Stimulated activated CD4-positive, alpha-beta T cell treated with anti-CD3 and anti-CD28 coated beads, Interleukin-15, amount 100 ng/mL, for 1 hour (primary cell): ENCODE results near the gene FARP2.

ENCODE experiments used
- DNase-seq, 2 donors: peaks; one replicate each; pipeline ENCODE4 v3.0.0-alpha.2; 2020; ENCODE audit warnings: low read depth in 1 of 2, low spot score in 1 of 2

Gene FARP2

DNA sequence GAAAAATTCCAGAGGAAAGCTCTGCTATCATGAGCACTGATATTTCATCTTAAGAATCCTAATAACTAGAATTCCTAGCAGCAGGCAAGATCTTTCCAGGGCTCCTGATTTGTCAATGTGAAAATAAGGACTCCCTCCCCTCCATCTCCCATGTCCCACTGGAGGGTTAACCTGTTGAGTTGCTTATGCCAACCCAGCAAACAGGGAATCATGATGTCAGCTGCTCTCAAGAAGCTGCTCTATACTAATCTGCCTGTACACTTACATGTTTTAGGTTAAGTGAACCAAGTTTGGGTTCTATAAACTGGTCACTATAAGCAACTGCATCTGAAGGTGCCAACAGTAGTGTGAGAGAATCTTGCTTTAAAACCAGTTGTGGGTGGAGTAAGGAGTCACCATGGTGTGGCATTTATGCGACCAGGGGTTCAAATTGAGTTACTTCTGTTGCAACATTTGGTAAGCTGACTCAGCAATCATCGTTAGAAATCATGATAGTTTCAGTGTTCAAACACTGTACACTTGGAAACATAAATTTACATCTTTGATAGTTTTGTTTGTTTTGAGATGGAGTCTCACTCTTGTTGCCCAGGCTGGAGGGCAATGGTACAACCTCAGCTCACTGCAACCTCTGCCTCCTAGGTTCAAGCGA is 98.9 kb downstream of the FARP2 start:
- DNase-seq, result no peak

DNA sequence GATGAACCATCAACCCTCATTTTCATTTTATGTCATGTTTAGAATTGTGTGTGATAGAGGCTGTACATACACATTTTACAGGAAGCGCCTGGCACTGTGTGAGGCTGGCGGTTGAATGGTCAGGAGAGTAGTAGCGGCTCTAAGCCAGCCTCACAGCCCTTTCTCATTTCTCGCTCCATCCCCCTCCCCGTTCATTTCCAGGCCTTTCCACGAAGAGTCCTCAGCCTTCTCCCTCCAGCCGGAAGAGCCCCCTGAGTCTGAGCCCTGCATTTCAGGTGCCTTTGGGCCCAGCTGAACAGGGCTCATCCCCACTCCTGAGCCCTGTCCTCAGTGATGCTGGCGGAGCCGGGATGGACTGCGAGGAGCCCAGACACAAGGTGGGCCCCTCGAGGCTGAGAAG is 100.5 kb downstream of the FARP2 start:
- no peak for DNase-seq

DNA sequence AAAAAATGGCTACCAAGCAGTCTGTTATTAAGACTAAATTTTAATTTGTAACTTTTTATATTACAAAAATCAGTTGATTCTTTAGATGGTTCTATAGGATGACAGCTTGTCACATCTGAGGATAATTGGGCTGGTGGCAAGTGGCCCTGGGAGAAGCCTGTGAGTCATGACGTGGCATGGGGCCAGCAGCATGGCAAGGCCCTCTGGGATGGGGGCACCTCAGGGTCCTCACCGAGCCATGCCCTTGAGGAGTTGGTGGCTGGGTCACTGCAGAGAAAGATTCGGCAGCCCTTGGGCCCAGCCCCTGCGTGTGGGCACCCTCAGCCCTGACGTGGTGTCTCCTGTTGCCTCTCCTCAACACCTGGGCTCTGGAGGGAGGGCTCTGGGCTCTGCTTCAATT is 102.6 kb downstream of the FARP2 start:
- no peak for DNase-seq

DNA sequence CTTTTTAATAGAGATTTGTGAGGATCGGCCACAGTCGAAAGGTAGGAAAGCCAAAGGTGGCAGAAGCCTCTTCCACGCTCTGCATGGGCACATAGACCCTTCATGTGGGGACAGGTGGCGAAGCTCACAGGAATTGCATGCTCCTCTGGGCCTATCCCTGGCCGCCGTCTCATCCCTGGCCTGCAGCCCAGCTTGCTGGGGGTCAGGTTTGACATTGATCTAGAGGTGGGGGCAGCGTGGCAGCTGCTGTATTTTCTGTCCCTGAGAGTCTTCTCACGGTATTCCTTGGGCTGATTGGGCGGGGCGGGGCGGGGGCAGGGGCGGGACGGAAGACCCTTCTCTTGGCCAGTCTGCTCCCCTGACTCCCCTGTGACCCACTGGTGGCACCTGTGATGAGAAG is 103.4 kb downstream of the FARP2 start:
- DNase-seq, result no peak

DNA sequence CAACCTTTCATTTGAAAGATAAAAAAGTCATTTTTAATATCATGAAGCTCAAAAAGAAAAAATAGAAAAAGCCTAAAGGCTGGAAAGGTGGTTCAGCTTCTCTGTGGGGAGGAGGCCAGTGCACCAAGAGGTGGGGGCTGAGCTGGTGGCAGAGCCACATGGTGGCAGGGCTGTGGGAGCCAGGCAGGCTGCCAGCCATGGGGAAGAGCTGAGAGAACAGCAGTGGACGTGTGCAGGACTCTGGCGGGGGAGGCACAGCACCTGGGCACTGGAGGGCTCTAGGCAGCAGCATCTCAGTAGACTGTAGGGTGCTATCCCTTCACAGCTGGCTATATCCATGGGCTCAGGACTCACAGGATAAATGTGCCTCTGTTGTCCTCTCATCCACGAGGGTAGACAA is 104.5 kb downstream of the FARP2 start:
- DNase-seq, result no peak

DNA sequence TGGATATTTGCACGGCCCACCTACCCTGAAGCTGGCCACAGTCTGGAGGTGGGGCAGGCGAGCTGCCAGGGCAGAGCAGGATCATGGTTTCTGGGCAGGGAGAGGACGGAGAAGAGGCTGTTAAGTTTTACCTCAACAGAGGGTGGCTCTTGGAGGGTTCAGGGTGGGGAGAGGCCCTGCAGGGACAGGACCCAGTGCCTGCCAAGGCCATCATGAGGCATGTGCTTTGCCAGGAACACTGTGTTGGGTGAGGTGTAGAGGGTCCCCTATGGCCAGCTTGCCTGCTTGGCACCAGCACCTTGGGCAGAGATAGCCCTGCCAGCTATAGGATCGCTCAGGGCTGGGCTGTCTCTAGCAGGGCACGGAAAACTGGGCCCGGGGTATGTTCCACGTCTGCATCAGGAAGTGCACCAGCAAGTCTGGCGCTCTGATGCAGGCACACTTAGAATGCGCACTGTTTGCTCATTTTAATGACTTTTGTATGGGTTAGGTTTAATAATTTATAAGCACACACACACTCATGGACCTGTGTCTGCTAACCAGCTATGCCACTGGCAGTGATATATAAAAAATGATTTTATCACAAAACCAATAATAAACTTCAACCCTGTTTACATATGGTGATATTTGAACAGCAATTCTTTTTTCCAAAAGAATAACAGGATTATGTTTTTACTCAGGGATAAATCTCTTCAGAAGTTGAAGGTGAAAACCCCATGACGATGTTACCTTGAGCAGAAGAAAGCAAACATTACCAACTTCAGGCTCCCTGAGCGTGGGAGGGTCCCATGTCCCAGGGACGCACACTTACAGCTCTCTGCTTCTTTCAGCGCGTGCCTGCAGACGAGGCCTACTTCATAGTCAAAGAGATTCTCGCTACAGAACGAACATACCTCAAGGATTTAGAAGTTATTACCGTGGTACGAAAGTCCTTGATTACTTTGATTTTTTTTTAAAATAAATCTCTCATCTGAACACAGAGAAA is 105.9 kb downstream of the FARP2 start:
- no peak for DNase-seq

DNA sequence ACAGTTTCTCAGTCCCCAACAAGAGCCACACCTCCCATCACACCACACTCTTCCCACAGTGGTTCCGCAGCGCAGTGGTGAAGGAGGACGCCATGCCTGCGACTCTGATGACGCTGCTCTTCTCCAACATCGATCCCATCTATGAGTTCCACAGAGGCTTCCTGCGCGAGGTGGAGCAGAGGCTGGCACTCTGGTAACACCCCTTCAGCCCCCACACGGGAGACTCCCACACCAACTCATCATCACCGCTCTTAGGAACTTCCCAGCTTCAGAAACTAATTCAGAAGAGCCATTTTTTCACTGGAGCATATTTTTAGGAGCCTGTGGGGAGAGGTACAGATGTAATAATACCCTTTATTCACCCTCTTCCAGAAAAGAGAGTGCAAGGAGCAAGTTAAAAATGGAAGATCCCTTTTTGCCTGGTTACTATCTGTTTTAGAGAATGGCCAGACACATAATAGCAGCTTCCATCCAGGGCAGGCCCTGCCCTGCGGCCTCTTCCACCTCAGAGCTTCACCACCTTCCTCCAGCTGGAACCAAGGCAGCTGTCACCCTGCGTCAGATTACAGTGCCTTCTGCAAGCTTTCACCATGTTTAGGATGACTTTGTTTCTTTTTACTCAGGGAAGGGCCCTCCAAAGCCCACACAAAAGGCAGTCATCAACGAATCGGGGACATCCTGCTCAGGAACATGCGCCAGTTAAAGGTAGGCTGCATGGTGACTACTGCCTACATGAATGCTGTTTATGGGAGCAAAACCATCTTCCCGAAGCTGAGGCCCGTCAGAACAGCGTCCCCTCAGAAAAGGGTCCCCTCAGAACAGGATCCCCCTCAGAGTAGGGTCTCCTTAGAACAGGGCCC is 107.4 kb downstream of the FARP2 start:
- DNase-seq, result no peak

DNA sequence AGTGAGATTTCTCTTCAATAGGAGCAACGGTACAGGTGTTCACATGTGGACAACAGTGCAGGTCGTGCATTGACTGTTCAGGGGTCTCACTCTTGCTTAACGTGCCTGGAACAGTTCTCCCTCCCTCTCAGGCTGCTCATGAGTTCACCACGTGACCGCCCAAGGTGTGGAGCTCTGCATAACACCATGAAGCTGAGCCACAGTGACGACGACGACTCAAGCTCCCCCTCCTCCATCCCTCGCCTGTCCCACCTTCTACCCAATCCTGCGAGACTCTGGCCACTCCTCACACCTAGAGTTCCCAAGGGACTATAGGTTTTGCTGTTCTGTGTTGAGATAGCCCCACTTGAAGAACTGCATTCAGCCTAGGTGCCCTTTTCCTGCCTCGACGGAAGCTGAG is 109.5 kb downstream of the FARP2 start:
- DNase-seq, result no peak

DNA sequence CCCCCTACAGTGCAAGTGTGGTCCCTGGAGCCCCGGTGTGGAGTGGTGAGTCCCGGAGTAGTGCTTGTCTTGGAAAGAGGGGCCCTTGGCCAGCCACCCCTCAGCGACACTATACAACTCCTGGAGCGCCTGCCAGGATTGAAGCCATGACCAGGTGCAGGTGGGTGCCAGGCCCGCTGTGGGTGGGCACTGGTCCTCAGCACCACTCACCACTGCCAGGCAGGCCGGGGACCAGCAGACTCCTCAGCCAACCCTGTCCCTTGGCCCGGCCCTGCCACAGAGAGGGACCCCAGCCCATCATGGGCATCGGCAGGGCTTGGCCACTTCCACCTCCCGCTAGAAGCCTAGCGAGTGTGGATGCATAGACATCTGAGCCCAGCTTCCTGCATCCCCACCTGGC is 110.1 kb downstream of the FARP2 start:
- DNase-seq, result no peak

DNA sequence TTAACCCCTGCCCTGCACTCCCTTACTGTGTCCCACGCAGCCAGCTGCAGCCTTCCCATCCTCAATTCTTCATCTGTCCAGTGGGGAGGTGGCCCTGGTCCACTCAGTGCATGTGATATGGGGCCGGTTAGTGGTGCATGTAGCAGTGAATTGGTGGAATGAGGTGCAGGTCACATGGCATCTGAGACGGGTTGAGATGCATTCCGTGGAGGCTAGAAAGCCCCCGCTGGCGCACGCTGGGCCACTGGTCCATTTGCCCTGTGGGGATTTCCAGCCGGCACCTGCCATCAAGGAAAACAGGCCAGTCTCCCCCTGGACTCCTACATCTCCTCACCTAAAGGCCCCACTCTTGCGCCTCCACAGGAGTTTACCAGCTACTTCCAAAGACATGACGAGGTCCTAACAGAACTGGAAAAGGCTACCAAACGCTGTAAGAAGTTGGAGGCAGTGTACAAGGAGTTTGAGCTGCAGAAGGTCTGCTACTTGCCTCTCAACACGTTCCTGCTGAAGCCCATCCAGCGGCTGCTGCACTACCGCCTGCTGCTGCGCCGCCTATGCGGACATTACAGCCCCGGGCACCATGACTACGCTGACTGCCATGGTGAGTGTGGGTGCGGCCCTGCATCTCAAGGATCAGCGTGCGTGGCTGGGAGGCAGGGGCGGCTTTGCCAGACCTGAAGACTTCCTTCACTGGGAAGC is 111.8 kb downstream of the FARP2 start:
- DNase-seq, result no peak

DNA sequence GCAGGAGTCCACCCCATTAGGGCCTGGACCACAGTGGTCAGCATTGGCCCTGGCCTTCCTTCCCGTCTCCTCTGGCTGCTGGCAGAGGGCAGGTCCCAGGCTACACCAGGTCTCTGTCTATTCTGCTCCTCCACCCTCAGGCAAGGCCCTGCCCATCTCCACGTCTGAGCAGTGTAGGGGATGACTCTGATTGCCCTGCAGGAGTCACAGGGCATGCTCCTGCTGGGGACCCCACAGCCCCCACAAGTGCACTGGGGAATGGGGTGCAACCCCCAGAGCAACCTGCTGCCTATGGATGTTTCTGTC is 112.3 kb downstream of the FARP2 start:
- no peak for DNase-seq

DNA sequence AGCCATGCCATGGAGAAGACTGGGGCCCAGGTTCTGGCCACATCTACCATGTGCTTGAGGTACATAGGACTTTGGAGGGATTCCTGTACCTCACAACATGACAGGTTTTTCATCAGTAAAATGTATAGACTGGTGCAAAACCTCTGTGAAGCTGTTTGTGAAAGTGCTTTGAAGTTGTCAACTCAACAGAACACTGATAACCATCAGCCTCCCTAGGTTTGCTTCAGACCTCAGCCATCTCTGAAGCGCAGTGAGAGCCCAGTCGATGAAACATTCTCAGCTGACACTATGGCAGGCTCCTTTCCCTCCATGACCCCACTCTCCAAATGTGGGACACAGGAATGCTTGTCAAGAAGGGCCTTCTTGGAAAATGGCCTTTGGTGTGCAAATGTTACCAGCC is 113.7 kb downstream of the FARP2 start:
- DNase-seq, result no peak

DNA sequence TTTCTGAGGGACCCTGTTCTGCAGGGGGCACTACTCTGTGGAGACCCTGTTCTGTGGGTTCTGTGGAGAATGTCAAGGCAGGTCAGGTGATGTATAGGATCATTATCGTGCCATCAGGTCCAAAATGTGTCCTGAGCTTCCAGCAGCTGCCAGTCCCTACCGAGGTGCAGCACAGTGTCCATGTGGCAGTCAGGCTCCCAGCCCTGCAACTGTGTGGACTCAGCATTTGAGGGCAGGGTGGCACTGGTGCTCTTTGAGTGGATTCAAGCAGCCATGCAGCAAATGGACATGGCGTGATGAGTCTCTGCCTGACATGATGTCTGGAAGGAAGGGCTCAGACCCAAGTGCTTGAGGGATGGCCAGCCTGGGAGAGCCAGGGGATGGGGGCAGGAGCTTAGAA is 117.3 kb downstream of the FARP2 start:
- DNase-seq, result no peak

DNA sequence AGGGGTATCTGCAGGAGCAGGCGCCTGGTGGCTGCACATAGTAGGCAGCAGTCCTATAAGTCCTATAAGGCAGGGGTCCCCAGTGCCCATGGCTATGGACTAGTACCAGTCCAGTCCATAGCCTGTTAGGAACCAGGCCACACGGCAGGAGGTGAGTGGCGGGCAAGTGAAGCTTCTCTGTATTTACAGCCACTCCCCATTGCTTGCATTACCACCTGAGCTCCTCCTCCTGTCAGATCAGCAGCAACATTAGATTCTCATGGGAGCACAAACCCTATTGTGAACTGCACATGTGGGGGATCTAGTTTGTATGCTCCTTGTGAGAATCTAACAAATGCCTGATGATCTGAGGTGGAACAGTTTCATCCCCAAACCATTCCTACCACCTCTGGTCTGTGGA is 119.2 kb downstream of the FARP2 start:
- no peak for DNase-seq

DNA sequence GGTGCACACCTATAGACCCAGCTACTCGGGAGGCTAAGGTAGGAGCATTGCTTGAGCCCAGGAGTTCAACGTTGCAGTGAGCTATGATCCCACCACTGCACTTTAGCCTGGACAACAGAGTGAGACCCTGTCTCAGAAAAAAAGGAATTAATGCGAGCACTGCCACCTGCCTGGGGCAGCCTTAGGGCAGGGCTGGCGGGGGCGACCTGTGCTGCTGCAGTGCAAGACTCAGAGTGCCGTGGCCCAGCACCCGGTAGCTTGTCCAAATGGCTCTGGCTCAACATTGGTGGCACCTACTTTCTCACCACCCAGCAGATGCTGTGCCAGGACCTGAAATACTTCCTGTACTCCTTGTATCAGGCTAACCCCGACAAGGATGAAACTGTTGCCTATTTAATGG is 122.1 kb downstream of the FARP2 start:
- DNase-seq, result no peak

DNA sequence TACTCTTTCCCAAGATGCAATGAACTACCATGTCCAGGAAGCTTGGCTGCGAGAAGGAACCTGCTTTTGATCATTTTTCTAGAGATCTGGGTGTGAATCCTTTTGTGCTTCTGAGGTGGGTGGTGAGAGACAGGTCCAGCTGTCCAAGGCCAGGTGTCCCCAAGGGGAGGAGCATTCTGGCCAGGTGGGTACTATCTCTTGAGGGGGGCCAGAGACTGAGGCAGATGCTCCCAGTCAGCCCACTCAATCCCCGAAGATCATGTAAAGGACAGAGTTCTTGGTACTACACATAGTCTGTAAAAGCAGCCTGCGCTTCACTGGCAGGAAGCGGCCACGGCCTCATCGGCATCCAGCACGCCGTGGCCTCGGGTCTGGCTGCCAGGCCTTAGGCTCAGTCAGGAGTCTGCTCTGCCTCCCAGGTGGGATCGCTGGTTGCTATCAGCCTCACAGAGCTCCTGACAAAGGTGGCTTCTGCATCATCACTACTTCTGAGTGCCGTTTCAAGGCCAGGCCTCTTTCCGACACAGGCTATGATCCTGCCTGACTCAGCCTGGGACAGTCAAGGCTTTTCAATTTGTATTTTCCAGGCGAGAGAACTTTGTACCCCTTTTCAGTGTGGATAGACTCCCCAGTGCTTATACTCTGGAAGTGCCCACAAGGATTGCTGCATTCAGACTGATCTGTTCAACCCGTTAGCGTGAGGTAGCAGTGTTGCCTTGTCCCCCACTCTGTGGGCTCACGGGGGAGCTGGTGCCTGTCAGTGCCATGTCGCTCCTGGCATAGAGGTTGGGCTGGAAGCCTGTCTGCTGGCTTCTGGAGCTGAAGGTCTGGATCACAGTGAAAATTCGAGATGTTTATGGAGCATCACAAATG is 123.2 kb downstream of the FARP2 start:
- DNase-seq, result no peak

DNA sequence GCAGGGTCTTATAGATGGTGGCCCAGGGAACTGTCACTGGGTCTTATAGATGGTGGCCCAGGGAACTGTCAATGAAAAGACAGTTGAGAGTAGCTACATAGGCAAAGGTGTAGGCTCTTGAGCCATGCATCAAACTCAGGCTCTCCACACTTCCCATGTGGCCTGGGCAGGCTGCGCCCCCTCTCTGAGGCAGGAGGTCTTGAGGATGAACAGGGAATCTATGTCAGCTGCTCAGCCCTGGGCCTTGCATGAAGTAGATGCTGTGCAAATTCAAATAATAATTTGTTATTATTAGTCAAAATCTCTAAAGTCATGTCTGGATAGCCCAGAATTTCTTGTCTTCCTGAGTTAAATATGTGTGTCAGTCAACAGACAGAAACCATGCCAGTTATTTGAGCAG is 125.6 kb downstream of the FARP2 start:
- no peak for DNase-seq

DNA sequence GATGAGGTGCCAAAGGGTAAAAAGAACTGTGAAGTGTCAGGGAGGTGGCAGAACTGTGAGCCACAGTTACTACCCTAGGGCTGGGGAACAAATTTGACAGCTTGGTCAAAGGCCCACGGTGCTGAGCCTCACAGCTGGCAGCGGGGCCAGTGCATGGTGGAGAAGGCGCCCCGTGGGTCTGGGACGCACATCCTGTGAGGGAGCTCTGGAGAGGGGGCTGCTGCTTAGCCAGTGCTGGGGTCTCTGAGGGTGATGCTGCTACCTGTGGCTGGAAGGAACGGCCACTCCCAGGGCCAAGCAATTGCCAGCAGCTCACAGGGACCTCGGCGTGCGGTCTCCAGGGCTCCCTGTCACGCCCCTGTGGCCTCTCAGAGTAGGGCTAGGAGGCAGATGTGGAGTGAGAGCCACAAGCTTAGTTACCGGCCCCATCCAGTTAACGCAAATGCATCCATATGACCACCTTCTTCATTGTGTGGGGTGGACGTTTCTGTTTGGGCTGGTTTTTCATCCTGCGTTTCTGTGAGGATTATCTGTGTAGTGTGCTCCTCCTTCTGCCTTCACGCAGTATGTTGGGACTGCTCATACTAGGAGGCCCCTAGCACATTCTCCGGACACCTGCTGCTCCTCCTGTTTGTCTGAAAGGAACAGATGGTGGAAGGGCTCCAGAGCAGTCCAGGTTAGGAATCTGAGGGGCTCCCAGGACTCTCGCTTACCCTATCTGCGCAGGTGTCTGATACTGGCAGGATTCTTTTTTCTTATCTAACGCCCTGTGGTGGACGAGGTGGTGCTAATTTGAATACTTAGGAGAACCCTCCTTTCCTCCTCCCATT is 126.3 kb downstream of the FARP2 start:
- DNase-seq, result no peak

DNA sequence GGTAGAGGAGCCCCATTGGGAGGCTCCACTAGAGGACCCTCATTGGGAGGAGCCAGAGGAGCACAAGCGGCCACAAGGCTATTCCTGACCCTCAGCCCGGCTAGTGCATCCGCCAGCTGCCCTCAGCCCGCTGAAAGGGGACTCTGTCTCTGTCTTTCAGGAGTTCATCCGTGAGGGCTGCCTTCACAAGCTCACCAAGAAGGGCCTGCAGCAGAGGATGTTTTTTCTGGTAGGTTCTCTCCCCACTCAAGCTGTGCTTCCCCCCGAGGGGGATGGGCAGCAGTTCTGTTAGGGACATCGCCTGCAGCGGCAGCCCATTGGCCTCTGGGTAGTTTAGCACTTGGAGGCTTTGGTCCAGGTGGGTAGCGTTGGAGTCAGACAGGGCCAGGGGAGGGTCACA is 127.2 kb downstream of the FARP2 start:
- DNase-seq, result no peak
